ENCODE results near the gene UBALD2. TPM values are rescaled to one million over a fixed set of nuclear protein-coding genes. Genes with fewer than 3 reads are reported as not detected.

The UBALD2 gene
- total and polyA plus RNA-seq, 2 of the 13 experiments (the other 11 are each of a cell fraction or from before 2014, with no cell fraction given) = 3.3 to 89.7 TPM

DNA sequence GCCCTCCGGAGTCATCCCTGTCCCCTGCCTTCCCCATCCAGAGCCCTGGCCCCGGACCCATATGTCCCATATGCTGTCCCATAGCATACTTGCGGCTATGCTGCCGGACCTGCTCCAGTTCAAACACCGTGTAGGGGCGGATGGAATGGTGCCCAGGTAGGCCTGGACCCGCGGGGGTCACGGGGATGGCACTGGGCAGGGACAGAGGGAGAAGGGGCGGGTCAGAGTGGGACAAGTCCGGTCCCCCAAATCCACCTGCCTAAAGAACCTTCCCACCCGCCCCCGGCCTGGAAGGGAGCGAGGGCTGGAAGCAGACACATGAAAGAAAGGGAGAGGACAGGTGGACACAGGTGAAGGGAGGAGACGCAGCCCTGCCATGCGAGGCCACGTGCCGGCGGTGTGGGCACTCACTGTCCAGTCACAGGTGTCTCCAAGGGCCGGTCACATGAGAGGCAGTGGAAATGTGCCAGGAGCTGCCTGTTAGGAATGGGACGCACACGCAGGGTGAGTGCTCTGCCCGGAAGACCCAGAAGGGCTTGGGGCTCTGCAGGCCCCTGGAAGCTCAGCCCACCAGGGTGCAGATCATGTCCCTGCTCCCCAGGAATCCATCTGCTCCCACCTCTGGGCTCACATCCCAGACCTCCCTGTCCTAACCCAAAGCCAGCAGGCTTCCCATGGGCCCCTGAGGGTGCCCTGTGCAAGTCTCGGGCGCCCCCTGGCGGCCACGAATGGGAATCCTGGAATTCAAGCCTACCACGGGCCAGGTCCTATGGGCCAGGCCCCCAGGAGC is 14.0 kb downstream of the UBALD2 start (continued):
- peak; percentile 26; the same call in 1 of the 2 replicates for TF ChIP-seq REPIN1 (CRISPR knock-in tag; IDR thresholded peaks at IDR 0.05; ENCODE audit: borderline replicate concordance, low read depth)
- TF ChIP-seq ZNF605 (CRISPR knock-in tag; IDR thresholded peaks at IDR 0.05) = peak; percentile 72; the same call in 1 of the 2 replicates
- no peak for TF ChIP-seq TARDBP (CRISPR knock-in tag; IDR thresholded peaks at IDR 0.05)

DNA sequence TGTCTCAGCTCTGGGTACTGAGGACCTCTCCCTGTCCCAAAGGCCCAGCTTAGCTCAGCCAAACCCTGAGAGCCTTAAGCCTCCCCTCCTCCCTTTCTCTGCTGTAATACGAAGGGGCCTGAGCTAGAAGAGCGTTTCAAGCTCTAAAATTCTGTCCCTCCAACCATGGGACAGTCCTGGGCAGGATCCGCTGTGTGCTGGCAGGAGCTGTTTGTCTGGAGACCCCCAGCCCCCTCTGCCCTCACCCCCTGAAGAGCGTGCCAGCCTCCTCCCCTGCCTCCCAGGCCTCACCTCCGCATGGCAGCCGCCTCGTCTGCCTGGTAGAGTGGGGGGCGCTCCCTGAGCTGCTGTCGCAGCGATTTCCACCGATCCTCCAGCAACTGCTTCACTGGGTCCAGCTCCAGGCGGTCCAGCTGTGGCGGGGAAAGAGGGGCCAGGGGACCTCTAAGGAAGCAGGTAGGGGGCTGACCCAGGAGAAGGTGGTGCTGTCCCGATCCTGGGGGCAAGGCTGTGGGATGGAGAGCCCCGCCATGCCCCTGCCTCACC is 14.7 kb downstream of the UBALD2 start:
- no peaks in the 10 kb centered on the region for H3K36me3 ChIP-seq (replicated peaks in 1 of 2; ENCODE audit: control insufficient read depth in 1 of 2, insufficient read depth in 2 of 2, low read length in 2 of 2)
- no TSS peak for BruUV-seq (replicated peaks)
- H3K4me3 ChIP-seq (replicated peaks in 1 of 3; ENCODE audit: insufficient read depth in 1 of 3, low read depth in 2 of 3, low read length in 3 of 3) = no peak overlapping the region
- intact Hi-C loops (cut with micrococcal nuclease; ENCODE audit: unreplicated experiment) (loop anchor here (1.0 to 10.0 kb wide), 3 partner anchors 42 to 159 kb away; no protein-coding TSS in a partner anchor), in situ Hi-C loops (cut with HindIII; ENCODE audit: extremely low pct_ligation_motif_present, low pct_unique_long_range_greater_than_20kb) (loop anchor here (5.0 to 10.0 kb wide), 2 partner anchors 95 to 158 kb away; no protein-coding TSS in a partner anchor)
- CTCF ChIA-PET (ENCODE audit: low intra/inter-chr PET ratio, low total read pairs) = interaction anchor here (0.9 to 1.7 kb wide), 6 partner anchors 21 to 266 kb away, joined by 3 to 35 read pairs (median 4); no protein-coding TSS in a partner anchor
- WGBS (ENCODE audit: low lambda C conversion rate) = 76% methylated on average over 15 of the region's 15 CpGs
- H2AFZ ChIP-seq (ENCODE audit: low read length) = no peak overlapping the region
- H3K4me1 ChIP-seq (ENCODE audit: insufficient read depth, low read length) = peaks cover 25% of the 10 kb centered on the region
- H3K9me3 ChIP-seq (ENCODE audit: low read length) = no peaks in the 10 kb centered on the region
- no peaks in the 10 kb centered on the region for H3K79me2 ChIP-seq (ENCODE audit: insufficient read depth, low read length)
- no peak; the same call in 1 of the 3 replicates for ATAC-seq
- no peaks in the 10 kb centered on the region for H4K20me1 ChIP-seq (ENCODE audit: insufficient read depth, low read length)
- H3K4me2 ChIP-seq (ENCODE audit: low read depth, low read length) = no peak overlapping the region
- POLR2A ChIA-PET = interaction anchor here (0.7 to 1.7 kb wide), 7 partner anchors 9 to 159 kb away, joined by 3 to 8 read pairs (median 3); partner anchors contain the start of gene UBALD2
- H3K9ac ChIP-seq (ENCODE audit: insufficient read depth, low read depth, low read length) = no peak overlapping the region
- H3K27me3 ChIP-seq (ENCODE audit: control insufficient read depth in 1 of 2, insufficient read depth in 2 of 2, low read length in 2 of 2) = no peaks in the 10 kb centered on the region
- no peak overlapping the region for H3K27ac ChIP-seq (ENCODE audit: extremely low read length, insufficient read depth, low read length)
- FAIRE-seq = no peak
- no peak for DNase-seq (ENCODE audit: low spot score)
- TF ChIP-seq GABPB1 (CRISPR knock-in tag; IDR thresholded peaks at IDR 0.05) (0 out of 2 replicates have a peak, but pooled peaks have one; percentile 5), ZNF274 (CRISPR knock-in tag; IDR thresholded peaks at IDR 0.05) (no peak), ARID2 (CRISPR knock-in tag; IDR thresholded peaks at IDR 0.05; ENCODE audit: borderline replicate concordance) (no peak), ESRRA (CRISPR knock-in tag; IDR thresholded peaks at IDR 0.05; ENCODE audit: low read depth) (no peak), CBX5 (CRISPR knock-in tag; IDR thresholded peaks at IDR 0.05; ENCODE audit: borderline replicate concordance) (no peak), ZNF546 (CRISPR knock-in tag; conservative IDR thresholded peaks at IDR 0.05) (no peak), ZSCAN25 (CRISPR knock-in tag; IDR thresholded peaks at IDR 0.05) (no peak), ZFP36 (IDR thresholded peaks at IDR 0.05; ENCODE audit: borderline replicate concordance, low read depth, low read length, partially characterized antibody) (no peak), PAWR (CRISPR knock-in tag; IDR thresholded peaks at IDR 0.05; ENCODE audit: borderline replicate concordance) (no peak), ZNF17 (CRISPR knock-in tag; IDR thresholded peaks at IDR 0.05) (no peak), ZFP36L2 (CRISPR knock-in tag; IDR thresholded peaks at IDR 0.05) (no peak)
- TF ChIP-seq, protein P1, sequence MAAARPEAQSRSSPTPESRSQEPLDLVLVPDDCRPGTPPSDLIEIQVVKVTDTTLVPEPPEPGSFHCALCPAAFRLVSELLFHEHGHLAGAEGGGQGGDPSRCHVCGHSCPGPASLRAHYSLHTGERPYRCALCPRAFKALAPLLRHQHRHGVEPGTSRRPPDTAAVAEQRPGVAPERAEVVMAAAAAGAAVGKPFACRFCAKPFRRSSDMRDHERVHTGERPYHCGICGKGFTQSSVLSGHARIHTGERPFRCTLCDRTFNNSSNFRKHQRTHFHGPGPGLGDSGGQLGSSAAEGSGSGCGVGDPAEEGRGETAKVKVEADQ (CRISPR knock-in tag; IDR thresholded peaks at IDR 0.05; ENCODE audit: borderline replicate concordance) = no peak
- TF ChIP-seq, protein P2, sequence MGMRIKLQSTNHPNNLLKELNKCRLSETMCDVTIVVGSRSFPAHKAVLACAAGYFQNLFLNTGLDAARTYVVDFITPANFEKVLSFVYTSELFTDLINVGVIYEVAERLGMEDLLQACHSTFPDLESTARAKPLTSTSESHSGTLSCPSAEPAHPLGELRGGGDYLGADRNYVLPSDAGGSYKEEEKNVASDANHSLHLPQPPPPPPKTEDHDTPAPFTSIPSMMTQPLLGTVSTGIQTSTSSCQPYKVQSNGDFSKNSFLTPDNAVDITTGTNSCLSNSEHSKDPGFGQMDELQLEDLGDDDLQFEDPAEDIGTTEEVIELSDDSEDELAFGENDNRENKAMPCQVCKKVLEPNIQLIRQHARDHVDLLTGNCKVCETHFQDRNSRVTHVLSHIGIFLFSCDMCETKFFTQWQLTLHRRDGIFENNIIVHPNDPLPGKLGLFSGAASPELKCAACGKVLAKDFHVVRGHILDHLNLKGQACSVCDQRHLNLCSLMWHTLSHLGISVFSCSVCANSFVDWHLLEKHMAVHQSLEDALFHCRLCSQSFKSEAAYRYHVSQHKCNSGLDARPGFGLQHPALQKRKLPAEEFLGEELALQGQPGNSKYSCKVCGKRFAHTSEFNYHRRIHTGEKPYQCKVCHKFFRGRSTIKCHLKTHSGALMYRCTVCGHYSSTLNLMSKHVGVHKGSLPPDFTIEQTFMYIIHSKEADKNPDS (CRISPR knock-in tag; IDR thresholded peaks at IDR 0.05) = no peak
- TF ChIP-seq, protein P3, sequence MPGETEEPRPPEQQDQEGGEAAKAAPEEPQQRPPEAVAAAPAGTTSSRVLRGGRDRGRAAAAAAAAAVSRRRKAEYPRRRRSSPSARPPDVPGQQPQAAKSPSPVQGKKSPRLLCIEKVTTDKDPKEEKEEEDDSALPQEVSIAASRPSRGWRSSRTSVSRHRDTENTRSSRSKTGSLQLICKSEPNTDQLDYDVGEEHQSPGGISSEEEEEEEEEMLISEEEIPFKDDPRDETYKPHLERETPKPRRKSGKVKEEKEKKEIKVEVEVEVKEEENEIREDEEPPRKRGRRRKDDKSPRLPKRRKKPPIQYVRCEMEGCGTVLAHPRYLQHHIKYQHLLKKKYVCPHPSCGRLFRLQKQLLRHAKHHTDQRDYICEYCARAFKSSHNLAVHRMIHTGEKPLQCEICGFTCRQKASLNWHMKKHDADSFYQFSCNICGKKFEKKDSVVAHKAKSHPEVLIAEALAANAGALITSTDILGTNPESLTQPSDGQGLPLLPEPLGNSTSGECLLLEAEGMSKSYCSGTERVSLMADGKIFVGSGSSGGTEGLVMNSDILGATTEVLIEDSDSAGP (CRISPR knock-in tag; IDR thresholded peaks at IDR 0.05; ENCODE audit: borderline replicate concordance) = 0 out of 2 replicates have a peak, but pooled peaks have one; percentile 27

Data from HepG2 (cell line).